ENCODE results near the gene CACNA1C. TPM values are rescaled to one million over a fixed set of nuclear protein-coding genes. Genes with fewer than 3 reads are reported as not detected.
A peak's percentile ranks its signal among the peaks of the same experiment; 100 is the strongest.

CACNA1C gene
- total RNA-seq, 1 experiment from 2014 or later: 1.1 TPM

GRCh38 chr12:2084553-2085296 is 31.9 kb downstream of the CACNA1C start:
- H3K23me2 ChIP-seq (ENCODE audit: insufficient read length, low read depth, low read length, poor library complexity, severe bottlenecking): no peaks in the 10 kb centered on the region
- H3K4me1 ChIP-seq (ENCODE audit: insufficient read depth, low read length): no peaks in the 10 kb centered on the region; the same call in 1 of the 2 replicates
- no peaks in the 10 kb centered on the region for H3K79me1 ChIP-seq (ENCODE audit: insufficient read depth, low read depth, low read length, poor library complexity, severe bottlenecking)
- H3K27ac ChIP-seq (ENCODE audit: insufficient read length, low read depth, low read length): no peak overlapping the region
- no peak overlapping the region for H3K18ac ChIP-seq (ENCODE audit: insufficient read length, low read depth, low read length)
- H3K27me3 ChIP-seq (ENCODE audit: insufficient read depth, low read length): no peaks in the 10 kb centered on the region; the same call in 1 of the 2 replicates
- WGBS (ENCODE audit: extremely low coverage, insufficient read length, low lambda C conversion rate): no CpG with 5 or more reads among the region's 4 CpGs
- no peak overlapping the region for H2AK5ac ChIP-seq (ENCODE audit: insufficient read length, low read length)
- no peak overlapping the region for H2BK5ac ChIP-seq (ENCODE audit: insufficient read length, low read length)
- Mint-ChIP-seq H3K36me3 (ENCODE audit: insufficient read depth in 1 of 3, low read depth in 3 of 3) (peaks cover 0 to 7% (median 5%) of the 10 kb centered on the region in 3 experiments; a peak in 6 of 7 replicates), H3K27ac (peak overlapping the region in 1 of 3 experiments; percentile 62; a peak in 1 of 7 replicates), H3K4me3 (no peak overlapping the region), H3K27me3 (ENCODE audit: low read depth) (peaks cover 4% of the 10 kb centered on the region; the same call in 1 of the 2 replicates), H3K9me3 (peaks cover 5 to 9% of the 10 kb centered on the region in 2 experiments; a peak in 4 of 5 replicates), H3K4me1 (peaks cover 8 to 13% of the 10 kb centered on the region in 2 experiments)
- no peak overlapping the region for H3K4me2 ChIP-seq (ENCODE audit: insufficient read depth, insufficient read length, low read length)
- H3K9me3 ChIP-seq (ENCODE audit: control insufficient read depth, low read depth, low read length): no peaks in the 10 kb centered on the region
- H4K5ac ChIP-seq (ENCODE audit: insufficient read length, low read depth, low read length): no peak overlapping the region
- H3K79me2 ChIP-seq (ENCODE audit: insufficient read depth, low read length): no peaks in the 10 kb centered on the region
- H3T11ph ChIP-seq (ENCODE audit: low read length): no peak overlapping the region
- no peak overlapping the region for H3K56ac ChIP-seq (ENCODE audit: insufficient read length, low read depth, low read length)
- no peak overlapping the region for H2BK12ac ChIP-seq (ENCODE audit: insufficient read length, low read depth, low read length)
- H3K9ac ChIP-seq (ENCODE audit: extremely low read depth, insufficient read length, low read length): no peak overlapping the region
- H4K8ac ChIP-seq (replicated peaks; ENCODE audit: insufficient read length, low read depth, low read length): no peak overlapping the region
- no peak overlapping the region for H3K4ac ChIP-seq (ENCODE audit: low read depth, low read length)
- H2AFZ ChIP-seq (ENCODE audit: low read length): no peak overlapping the region
- no peak overlapping the region for H2BK20ac ChIP-seq (ENCODE audit: low read depth, low read length, poor library complexity, severe bottlenecking)
- H2BK120ac ChIP-seq (ENCODE audit: low read depth, low read length, poor library complexity, severe bottlenecking): no peak overlapping the region
- H3K14ac ChIP-seq (ENCODE audit: insufficient read depth, low read length): no peak overlapping the region
- H2BK15ac ChIP-seq (ENCODE audit: low read depth, low read length): no peak overlapping the region
- no peak for DNase-seq
- H3K23ac ChIP-seq (ENCODE audit: insufficient read length, low read depth, low read length): no peak overlapping the region
- H4K91ac ChIP-seq (ENCODE audit: insufficient read length, low read depth, low read length): no peak overlapping the region
- TF ChIP-seq, protein P1, sequence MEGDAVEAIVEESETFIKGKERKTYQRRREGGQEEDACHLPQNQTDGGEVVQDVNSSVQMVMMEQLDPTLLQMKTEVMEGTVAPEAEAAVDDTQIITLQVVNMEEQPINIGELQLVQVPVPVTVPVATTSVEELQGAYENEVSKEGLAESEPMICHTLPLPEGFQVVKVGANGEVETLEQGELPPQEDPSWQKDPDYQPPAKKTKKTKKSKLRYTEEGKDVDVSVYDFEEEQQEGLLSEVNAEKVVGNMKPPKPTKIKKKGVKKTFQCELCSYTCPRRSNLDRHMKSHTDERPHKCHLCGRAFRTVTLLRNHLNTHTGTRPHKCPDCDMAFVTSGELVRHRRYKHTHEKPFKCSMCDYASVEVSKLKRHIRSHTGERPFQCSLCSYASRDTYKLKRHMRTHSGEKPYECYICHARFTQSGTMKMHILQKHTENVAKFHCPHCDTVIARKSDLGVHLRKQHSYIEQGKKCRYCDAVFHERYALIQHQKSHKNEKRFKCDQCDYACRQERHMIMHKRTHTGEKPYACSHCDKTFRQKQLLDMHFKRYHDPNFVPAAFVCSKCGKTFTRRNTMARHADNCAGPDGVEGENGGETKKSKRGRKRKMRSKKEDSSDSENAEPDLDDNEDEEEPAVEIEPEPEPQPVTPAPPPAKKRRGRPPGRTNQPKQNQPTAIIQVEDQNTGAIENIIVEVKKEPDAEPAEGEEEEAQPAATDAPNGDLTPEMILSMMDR (conservative IDR thresholded peaks at IDR 0.05): no peak
- no peaks in the 10 kb centered on the region for H4K20me1 ChIP-seq (ENCODE audit: control insufficient read depth, insufficient read depth, insufficient read length)

Measured in H9 (cell line).